ENCODE data around the gene HEY2. TPM values are rescaled to one million over a fixed set of nuclear protein-coding genes. Genes with fewer than 3 reads are reported as not detected.

Gene HEY2
- total and polyA plus RNA-seq, 2 of the 8 experiments (the other 6 are each of a cell fraction or from before 2014, with no cell fraction given), result 9.1 to 16.2 TPM

DNA sequence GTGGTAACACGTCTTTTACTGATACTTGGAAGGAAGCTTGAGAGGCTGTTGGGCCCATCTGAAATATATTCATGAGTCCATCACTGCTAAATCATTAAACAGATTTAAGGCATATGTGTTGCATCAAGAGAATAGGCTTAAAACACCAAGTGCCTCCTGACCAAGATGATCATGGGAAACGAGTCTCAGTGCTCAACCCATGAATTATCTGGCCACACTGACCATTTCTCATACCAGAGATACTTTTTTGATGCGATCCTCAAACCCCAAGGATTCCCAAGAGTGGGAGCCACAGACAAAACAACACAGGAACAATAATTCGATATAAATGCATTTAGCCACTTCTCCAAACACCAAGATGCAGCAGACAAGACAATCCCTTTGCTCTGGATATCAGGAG, 17.2 kb downstream of the HEY2 start:
- Histone ChIP-seq H3K56ac (replicated peaks; ENCODE audit: insufficient read length, low read depth, low read length) (no peak overlapping the region), H3K9me3 (ENCODE audit: insufficient read depth in 2 of 2, low read depth in 1 of 2, low read length in 1 of 2) (peaks cover 0 to 6% of the 10 kb centered on the region in 2 experiments; a peak in 1 of 4 replicates), H3K36me3 (ENCODE audit: control insufficient read depth in 2 of 4, insufficient read depth in 4 of 4, low read length in 3 of 4) (no peaks in the 10 kb centered on the region), H3K23me2 (ENCODE audit: low read depth, low read length) (no peaks in the 10 kb centered on the region), H4K8ac (ENCODE audit: extremely low read depth, insufficient read depth, low read length) (no peak overlapping the region), H2BK15ac (ENCODE audit: low read length) (no peak overlapping the region), H4K20me1 (replicated peaks in 1 of 2; ENCODE audit: control insufficient read depth in 1 of 2, insufficient read depth in 2 of 2, low read length in 2 of 2) (no peaks in the 10 kb centered on the region), H4K91ac (replicated peaks; ENCODE audit: insufficient read length, low read length) (no peak overlapping the region), H3K27me3 (replicated peaks in 1 of 4; ENCODE audit: control insufficient read depth in 3 of 4, extremely low read depth in 1 of 4, insufficient read depth in 3 of 4, low read length in 3 of 4) (no peaks in the 10 kb centered on the region), H3K9ac (replicated peaks in 1 of 4; ENCODE audit: extremely low read depth in 1 of 4, low read depth in 3 of 4, low read length in 3 of 4) (no peak overlapping the region), H3K23ac (ENCODE audit: insufficient read length) (no peak overlapping the region), H3K14ac (ENCODE audit: insufficient read length) (no peak overlapping the region), H2BK5ac (ENCODE audit: low read depth, low read length) (no peak overlapping the region), H3K79me2 (ENCODE audit: control insufficient read depth in 1 of 2, insufficient read depth in 2 of 2, low read length in 2 of 2) (no peaks in the 10 kb centered on the region), H3K4ac (replicated peaks; ENCODE audit: insufficient read length, low read depth, low read length) (no peak overlapping the region), H3K18ac (ENCODE audit: extremely low read depth, low read length) (no peak overlapping the region), H2BK120ac (replicated peaks; ENCODE audit: low read depth, low read length) (no peak overlapping the region), H3K4me1 (replicated peaks in 1 of 4; ENCODE audit: control insufficient read depth in 3 of 4, insufficient read depth in 4 of 4, low read length in 3 of 4) (no peaks in the 10 kb centered on the region), H3K79me1 (ENCODE audit: low read depth, low read length) (no peaks in the 10 kb centered on the region), H3K4me3 (ENCODE audit: extremely low read depth in 1 of 4, insufficient read depth in 2 of 4, low read depth in 3 of 4, low read length in 4 of 4) (no peak overlapping the region), H2BK12ac (ENCODE audit: low read depth, low read length) (no peak overlapping the region), H2AK5ac (ENCODE audit: low read depth, low read length) (no peak overlapping the region; the same call in 1 of the 2 replicates), H2BK20ac (ENCODE audit: low read length) (peak overlapping the region; percentile 5; the same call in 1 of the 2 replicates), H3K27ac (ENCODE audit: low read depth, low read length) (no peak overlapping the region), H4K5ac (ENCODE audit: insufficient read length, low read depth, low read length) (no peak overlapping the region), H3K4me2 (ENCODE audit: insufficient read depth in 1 of 2, low read depth in 2 of 2, low read length in 2 of 2) (no peak overlapping the region), H2AFZ (ENCODE audit: low read length) (no peak overlapping the region)
- ChIA-PET CTCF (ENCODE audit: partially characterized antibody) (interaction anchor here (0.7 to 7.0 kb wide), 5 partner anchors 7 to 454 kb away, joined by 3 to 120 read pairs (median 5); no protein-coding TSS in a partner anchor), POLR2A (ENCODE audit: partially characterized antibody) (interaction anchor here (2.4 kb wide), 2 partner anchors 74 to 453 kb away, joined by 5 to 6 read pairs; no protein-coding TSS in a partner anchor)
- 87% methylated on average over 4 of the region's 4 CpGs; no CpG with 5 or more reads in 1 of the 2 experiments for WGBS, 2 experiments (ENCODE audit: extremely low coverage in 1 of 2, insufficient coverage in 1 of 2, insufficient read length in 1 of 2, insufficient replicate concordance in 2 of 2, low coverage in 1 of 2, low lambda C conversion rate in 2 of 2, missing lambda C conversion rate in 1 of 2)
- FAIRE-seq (no peak), DNase-seq (ENCODE audit: low read depth in 1 of 2, low spot score in 2 of 2) (no peak)
- TF ChIP-seq FOSL1 (IDR thresholded peaks at IDR 0.05; ENCODE audit: insufficient read depth, low read depth, low read length) (no peak), CTBP2 (IDR thresholded peaks at IDR 0.05; ENCODE audit: borderline replicate concordance, insufficient read depth, insufficient read length, low read length) (no peak), ASH2L (IDR thresholded peaks at IDR 0.05; ENCODE audit: low read length) (no peak), GABPA (IDR thresholded peaks at IDR 0.05; ENCODE audit: borderline replicate concordance, insufficient read depth, low read length) (no peak), CHD2 (IDR thresholded peaks at IDR 0.05; ENCODE audit: low read length) (no peak), TAF1 (IDR thresholded peaks at IDR 0.05; ENCODE audit: low read depth, low read length) (no peak), SAP30 (IDR thresholded peaks at IDR 0.05; ENCODE audit: insufficient read depth, insufficient replicate concordance, low read length) (no peak), EGR1 (IDR thresholded peaks at IDR 0.05; ENCODE audit: borderline replicate concordance, low read depth, low read length) (no peak), BCL11A (IDR thresholded peaks at IDR 0.05; ENCODE audit: low read depth in 2 of 2, low read length in 2 of 2) (no peak), CEBPB (IDR thresholded peaks at IDR 0.05; ENCODE audit: low read depth, low read length) (no peak), SUZ12 (IDR thresholded peaks at IDR 0.05; ENCODE audit: low read length) (no peak)

Data from H1 (cell line).